IMR-90 (cell line): ENCODE results near the gene TNFAIP6. TPM values are rescaled to one million over a fixed set of nuclear protein-coding genes. Genes with fewer than 3 reads are reported as not detected.

ENCODE experiments used
- ATAC-seq: fragments of 200-7000 bp; cut with Tn5 transposase; 2 replicates; pipeline ENCODE4 v1.9.1; 2020; ENCODE audit warnings: low read depth, mild to moderate bottlenecking, moderate library complexity
- BruUV-seq: library from RNA; stranded (reverse); fragments of 400-500 nt; replicated peaks from 2 replicates; lab custom pipeline; 2021; lab: Mats Ljungman, UMichigan
- CTCF ChIA-PET: fragments of 300-600 bp; formaldehyde crosslinking; extraction: SDS; loops from one replicate; lab custom pipeline; 2021; ENCODE audit warnings: antibody characterized with exemption; lab: Yijun Ruan, JAX
- POLR2A ChIA-PET: fragments of 300-600 bp; sonication (Branson Sonifier 250); formaldehyde crosslinking; loops from one replicate; lab custom pipeline; 2022; ENCODE audit warnings: antibody characterized with exemption; ENCODE audit not compliant: unreplicated experiment; lab: Charles Lee
- DNase-seq: peaks from one replicate; pipeline ENCODE4 v3.0.0; 2013
- H2AFZ ChIP-seq: replicated peaks from 2 replicates; pipeline ENCODE3; 2013; ENCODE audit warnings: low read length, mild to moderate bottlenecking; ENCODE audit not compliant: poor library complexity
- H2AK5ac ChIP-seq: 2 replicates; pipeline ENCODE4 v1.6.1; 2013; ENCODE audit warnings: low read depth, low read length, inconsistent platforms
- H2AK9ac ChIP-seq: replicated peaks from 2 replicates; pipeline ENCODE3; 2013; ENCODE audit warnings: mild to moderate bottlenecking, low read depth, low read length, moderate library complexity; ENCODE audit not compliant: poor library complexity
- H2BK120ac ChIP-seq: 2 replicates; pipeline ENCODE4 v1.6.1; 2013; ENCODE audit warnings: low read depth, low read length, inconsistent platforms
- H2BK15ac ChIP-seq: 3 replicates; pipeline ENCODE4 v1.6.1; 2013; ENCODE audit warnings: low read depth, low read length, inconsistent platforms
- H2BK20ac ChIP-seq: 2 replicates; pipeline ENCODE4 v1.6.1; 2013; ENCODE audit warnings: low read depth, mild to moderate bottlenecking, inconsistent platforms, low read length, moderate library complexity
- H2BK5ac ChIP-seq: 2 replicates; pipeline ENCODE4 v1.6.1; 2013; ENCODE audit warnings: mild to moderate bottlenecking, low read depth, low read length, inconsistent platforms; ENCODE audit not compliant: poor library complexity, severe bottlenecking
- H3K14ac ChIP-seq: replicated peaks from 2 replicates; pipeline ENCODE4 v1.6.1; 2013; ENCODE audit warnings: low read depth, low read length, inconsistent platforms
- H3K18ac ChIP-seq: 2 replicates; pipeline ENCODE4 v1.6.1; 2013; ENCODE audit warnings: low read depth, low read length, control low read depth
- H3K23ac ChIP-seq: 2 replicates; pipeline ENCODE4 v1.6.1; 2013; ENCODE audit warnings: low read depth, low read length, inconsistent platforms
- H3K27ac ChIP-seq: 2 replicates; pipeline ENCODE4 v1.5.1; 2013; ENCODE audit warnings: mild to moderate bottlenecking, control low read depth, low read length; ENCODE audit not compliant: insufficient read depth
- H3K27me3 ChIP-seq: 2 replicates; pipeline ENCODE4 v1.6.1; 2013; ENCODE audit warnings: low read length; ENCODE audit not compliant: control insufficient read depth, insufficient read depth
- H3K36me3 ChIP-seq: 2 replicates; pipeline ENCODE4 v1.6.1; 2013; ENCODE audit warnings: low read length, mixed read lengths; ENCODE audit not compliant: control insufficient read depth, insufficient read depth
- H3K4ac ChIP-seq: 2 replicates; pipeline ENCODE4 v1.6.1; 2013; ENCODE audit warnings: low read depth, low read length, inconsistent platforms
- H3K4me1 ChIP-seq: 2 replicates; pipeline ENCODE4 v1.6.1; 2013; ENCODE audit warnings: low read length, mixed read lengths; ENCODE audit not compliant: control insufficient read depth, insufficient read depth
- H3K4me2 ChIP-seq: 2 replicates; pipeline ENCODE4 v1.6.1; 2013; ENCODE audit warnings: low read depth, mild to moderate bottlenecking, control low read depth, low read length, moderate library complexity
- H3K4me3 ChIP-seq: 2 replicates; pipeline ENCODE4 v1.5.1; 2013; ENCODE audit warnings: low read depth, mild to moderate bottlenecking, control low read depth, low read length, moderate library complexity; ENCODE audit not compliant: insufficient read depth
- H3K56ac ChIP-seq: 2 replicates; pipeline ENCODE4 v1.6.1; 2013; ENCODE audit warnings: low read length, inconsistent platforms; ENCODE audit not compliant: insufficient read depth; ENCODE audit errors: extremely low read depth
- H3K79me1 ChIP-seq, 2 experiments: 2 replicates each; pipeline ENCODE4 v1.6.1; 2013; ENCODE audit warnings: low read length in 2 of 2, inconsistent platforms in 1 of 2, low read depth in 1 of 2
- H3K9ac ChIP-seq: 2 replicates; pipeline ENCODE4 v1.6.1; 2013; ENCODE audit warnings: low read depth, low read length, control low read depth
- H3K9me1 ChIP-seq: 2 replicates; pipeline ENCODE4 v1.6.1; 2013; ENCODE audit warnings: low read length, inconsistent platforms; ENCODE audit not compliant: insufficient read depth
- H3K9me3 ChIP-seq: 2 replicates; pipeline ENCODE4 v1.6.1; 2013; ENCODE audit warnings: low read length; ENCODE audit not compliant: control insufficient read depth, insufficient read depth
- H4K20me1 ChIP-seq: 2 replicates; pipeline ENCODE4 v1.6.1; 2013; ENCODE audit warnings: low read length, inconsistent platforms; ENCODE audit not compliant: insufficient read depth
- H4K5ac ChIP-seq: 2 replicates; pipeline ENCODE4 v1.6.1; 2013; ENCODE audit warnings: mild to moderate bottlenecking, low read depth, low read length, control low read depth
- H4K8ac ChIP-seq, 2 experiments: 2 replicates each; pipeline ENCODE4 v1.6.1; 2013; ENCODE audit warnings: low read depth in 2 of 2, low read length in 2 of 2, control low read depth in 1 of 2, inconsistent platforms in 1 of 2
- H4K91ac ChIP-seq: 2 replicates; pipeline ENCODE4 v1.6.1; 2013; ENCODE audit warnings: low read depth, low read length, inconsistent platforms; ENCODE audit not compliant: insufficient read depth
- CHD1 ChIP-seq: IDR thresholded peaks from 2 replicates; pipeline ENCODE4 v1.6.1; 2012; ENCODE audit warnings: low read depth, low read length, improper control_type of control experiment
- FOS ChIP-seq: fragments of 150-350 bp; IDR thresholded peaks from 2 replicates; pipeline ENCODE4 v1.6.1; 2016; ENCODE audit warnings: low read depth, low read length
- MAFK ChIP-seq: IDR thresholded peaks from 2 replicates; pipeline ENCODE4 v1.6.1; 2012; ENCODE audit warnings: low read depth, low read length, improper control_type of control experiment
- POLR2A ChIP-seq: IDR thresholded peaks from 2 replicates; pipeline ENCODE4 v1.6.1; 2012; ENCODE audit warnings: mild to moderate bottlenecking, low read depth, low read length
- RAD21 ChIP-seq: IDR thresholded peaks from 2 replicates; pipeline ENCODE4 v1.6.1; 2012; ENCODE audit warnings: low read length, improper control_type of control experiment
- RCOR1 ChIP-seq: IDR thresholded peaks from 2 replicates; pipeline ENCODE4 v1.6.1; 2012; ENCODE audit warnings: mild to moderate bottlenecking, low read length, improper control_type of control experiment; ENCODE audit not compliant: insufficient replicate concordance
- RFX5 ChIP-seq: IDR thresholded peaks from 2 replicates; pipeline ENCODE4 v1.8.0; 2012; ENCODE audit warnings: low read depth, mild to moderate bottlenecking, low read length, moderate library complexity
- SMC3 ChIP-seq: fragments of 150-350 bp; IDR thresholded peaks from 2 replicates; pipeline ENCODE4 v1.6.1; 2016; ENCODE audit warnings: low read depth, mild to moderate bottlenecking, antibody characterized with exemption, low read length, moderate library complexity
- WGBS, 2 experiments: methylation state at CpG; one replicate each; pipeline versions ENCODE4 v1.1.5 to v1.1.7; 2013; ENCODE audit warnings: missing lambda C conversion rate in 2 of 2; ENCODE audit not compliant: insufficient read length in 1 of 2; ENCODE audit errors: extremely low coverage in 2 of 2; 5-methylcytosine and 5-hydroxymethylcytosine counted together
- dilution Hi-C: fragments of 300-500 bp; cut with HindIII; formaldehyde crosslinking; loops from one replicate; pipeline ENCODE4 v1.14.3; 2018; ENCODE audit warnings: low sequenced_read_pairs; ENCODE audit not compliant: unreplicated experiment
- in situ Hi-C: fragments of 300-500 bp; cut with MboI; formaldehyde crosslinking; loops from 3 replicates; pipeline ENCODE4 v1.14.3; 2019; ENCODE audit warnings: low sequenced_read_pairs, inconsistent platforms, mixed read lengths
- intact Hi-C: fragments of 100-400 bp; cut with micrococcal nuclease; formaldehyde crosslinking; loops from 2 replicates; pipeline ENCODE4 v1.10.0; 2022
- polyA plus RNA-seq, 3 experiments: library from polyadenylated mRNA; depleted of rRNA; stranded (reverse); fragments of >200 nt; gene quantifications; 2 replicates each; pipeline ENCODE4 v1.2.3, GENCODE V29; 2012; ENCODE audit warnings: low replicate concordance in 1 of 3
- total RNA-seq: library from RNA; depleted of rRNA; stranded (reverse); fragments of >200 nt; gene quantifications from 2 replicates; pipeline ENCODE4 v1.2.3, GENCODE V29; 2012
- TF ChIP-seq, protein P1 (sequence below): fragments of 150-350 bp; IDR thresholded peaks from 2 replicates; pipeline ENCODE4 v1.6.1; 2016; ENCODE audit warnings: low read depth, mild to moderate bottlenecking, low read length, moderate library complexity, borderline replicate concordance

Gene TNFAIP6
- total and polyA plus RNA-seq, 2 of the 4 experiments (the other 2 are of a cell fraction) = 1.8 to 2.9 TPM

DNA sequence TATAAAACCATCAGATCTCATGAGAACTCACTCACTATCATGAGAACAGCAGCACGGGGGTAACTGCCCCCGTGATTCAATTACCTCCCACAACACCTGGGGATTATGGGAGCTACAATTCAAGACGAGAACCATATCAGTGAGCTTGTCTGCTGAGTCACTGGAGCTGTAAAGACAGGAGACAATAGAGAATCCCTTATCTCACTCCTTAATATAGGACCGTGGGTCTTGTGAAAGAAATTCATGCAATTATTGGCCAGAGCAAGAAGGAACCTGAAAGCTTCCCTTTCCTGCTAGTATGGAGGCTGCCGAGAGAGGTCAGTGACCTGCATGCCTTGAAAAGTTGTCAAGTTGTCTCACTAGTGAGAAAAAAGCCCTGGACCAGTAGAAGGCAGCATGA, 9.5 kb upstream of the TNFAIP6 start:
- Histone ChIP-seq H2AFZ (no peak overlapping the region), H3K27ac (no peak overlapping the region), H4K91ac (no peak overlapping the region), H3K9me3 (no peaks in the 10 kb centered on the region), H2AK9ac (no peak overlapping the region), H3K27me3 (no peaks in the 10 kb centered on the region), H2BK120ac (no peak overlapping the region), H2BK20ac (no peak overlapping the region), H3K56ac (no peak overlapping the region), H2AK5ac (no peak overlapping the region), H4K8ac (no peak overlapping the region), H3K4ac (no peak overlapping the region), H4K20me1 (no peaks in the 10 kb centered on the region), H3K9me1 (no peaks in the 10 kb centered on the region), H3K36me3 (no peaks in the 10 kb centered on the region), H3K14ac (no peak overlapping the region), H2BK15ac (no peak overlapping the region), H3K9ac (no peak overlapping the region), H3K18ac (no peak overlapping the region), H2BK5ac (no peak overlapping the region), H3K4me3 (no peak overlapping the region), H3K23ac (no peak overlapping the region), H4K5ac (no peak overlapping the region), H3K4me1 (no peaks in the 10 kb centered on the region), H3K79me1 (no peaks in the 10 kb centered on the region), H3K4me2 (no peak overlapping the region)
- CTCF ChIA-PET = no interaction called here
- in situ Hi-C loops (no loop called here), dilution Hi-C loops (no loop called here), intact Hi-C loops (no loop called here)
- WGBS, 2 experiments = no CpG with 5 or more reads among the region's 5 CpGs
- DNase-seq = no peak
- ATAC-seq = no peak
- BruUV-seq = no TSS peak
- TF ChIP-seq CHD1 (no peak), POLR2A (no peak), RFX5 (no peak), RAD21 (no peak), MAFK (no peak), FOS (no peak), RCOR1 (no peak), SMC3 (no peak)
- TF ChIP-seq, protein P1, sequence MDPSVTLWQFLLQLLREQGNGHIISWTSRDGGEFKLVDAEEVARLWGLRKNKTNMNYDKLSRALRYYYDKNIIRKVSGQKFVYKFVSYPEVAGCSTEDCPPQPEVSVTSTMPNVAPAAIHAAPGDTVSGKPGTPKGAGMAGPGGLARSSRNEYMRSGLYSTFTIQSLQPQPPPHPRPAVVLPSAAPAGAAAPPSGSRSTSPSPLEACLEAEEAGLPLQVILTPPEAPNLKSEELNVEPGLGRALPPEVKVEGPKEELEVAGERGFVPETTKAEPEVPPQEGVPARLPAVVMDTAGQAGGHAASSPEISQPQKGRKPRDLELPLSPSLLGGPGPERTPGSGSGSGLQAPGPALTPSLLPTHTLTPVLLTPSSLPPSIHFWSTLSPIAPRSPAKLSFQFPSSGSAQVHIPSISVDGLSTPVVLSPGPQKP = no peak
- POLR2A ChIA-PET = no interaction called here
